ENCODE measurements around the gene ZNF784. TPM values are rescaled to one million over a fixed set of nuclear protein-coding genes. Genes with fewer than 3 reads are reported as not detected.
A peak's percentile ranks its signal among the peaks of the same experiment; 100 is the strongest.

The ZNF784 gene
- total and polyA plus RNA-seq, 2 of the 13 experiments (the other 11 are each of a cell fraction or from before 2014, with no cell fraction given) = 4.1 to 4.2 TPM

- TF ChIP-seq ZHX2 (IDR thresholded peaks at IDR 0.05; ENCODE audit: low read depth) (0 out of 2 replicates have a peak, but pooled peaks have one; percentile 44), ZHX2 (CRISPR knock-in tag; IDR thresholded peaks at IDR 0.05; ENCODE audit: borderline replicate concordance) (no peak), DDIT3 (CRISPR knock-in tag; IDR thresholded peaks at IDR 0.05) (no peak), GABPB1 (CRISPR knock-in tag; IDR thresholded peaks at IDR 0.05) (peak; percentile 33; the same call in 1 of the 2 replicates), SRSF9 (IDR thresholded peaks at IDR 0.05; ENCODE audit: borderline replicate concordance, insufficient read depth, low read depth, low read length, poor library complexity, severe bottlenecking) (no peak), HOXA5 (CRISPR knock-in tag; IDR thresholded peaks at IDR 0.05) (peak; percentile 34; the same call in 1 of the 2 replicates), SAP130 (CRISPR knock-in tag; IDR thresholded peaks at IDR 0.05; ENCODE audit: low read depth) (peak; percentile 82), ZNF501 (CRISPR knock-in tag; IDR thresholded peaks at IDR 0.05) (peak; percentile 56; the same call in 1 of the 2 replicates), MTERF4 (CRISPR knock-in tag; IDR thresholded peaks at IDR 0.05) (no peak), PATZ1 (CRISPR knock-in tag; IDR thresholded peaks at IDR 0.05) (peak; percentile 39; the same call in 1 of the 2 replicates), FIP1L1 (IDR thresholded peaks at IDR 0.05; ENCODE audit: borderline replicate concordance, insufficient read depth, low read depth, low read length) (0 out of 2 replicates have a peak, but pooled peaks have one; percentile 33), ZNF792 (CRISPR knock-in tag; IDR thresholded peaks at IDR 0.05) (no peak), KLF11 (CRISPR knock-in tag; IDR thresholded peaks at IDR 0.05) (peak; percentile 39; the same call in 1 of the 2 replicates), GABPA (IDR thresholded peaks at IDR 0.05; ENCODE audit: low read depth, low read length) (no peak), GABPA (CRISPR knock-in tag; IDR thresholded peaks at IDR 0.05; ENCODE audit: low read depth) (0 out of 2 replicates have a peak, but pooled peaks have one; percentile 35)
Measured at GRCh38 chr19:55586976-55587668, 37.2 kb downstream of the ZNF784 start (continued).

All from HepG2 (cell line).